HepG2 (cell line): ENCODE data around the gene MYOZ3.

Source experiments
- CTCF ChIP-seq: sonication (generic); formaldehyde crosslinking; IDR thresholded peaks from 2 replicates; pipeline ENCODE4 v1.5.0; 2020; ENCODE audit warnings: mild to moderate bottlenecking, missing genetic modification reagents, moderate library complexity
- ESRRA ChIP-seq: sonication (generic); formaldehyde crosslinking; IDR thresholded peaks from 2 replicates; pipeline ENCODE4 v1.5.1; 2020; ENCODE audit warnings: mild to moderate bottlenecking, low read depth, missing genetic modification reagents
- FOXO4 ChIP-seq: sonication (generic); formaldehyde crosslinking; conservative IDR thresholded peaks from 2 replicates; pipeline ENCODE4 v1.8.1; 2023; ENCODE audit warnings: missing genetic modification reagents
- KLF9 ChIP-seq: IDR thresholded peaks from 2 replicates; pipeline ENCODE4 v1.6.1; 2016; ENCODE audit warnings: low read depth
- MAX ChIP-seq: IDR thresholded peaks from 2 replicates; pipeline ENCODE4 v1.6.1; 2012; ENCODE audit warnings: inconsistent platforms
- MYC ChIP-seq: sonication (generic); formaldehyde crosslinking; IDR thresholded peaks from 2 replicates; pipeline ENCODE4 v1.9.0; 2021; ENCODE audit warnings: missing genetic modification reagents, borderline replicate concordance
- NFYB ChIP-seq: sonication (generic); formaldehyde crosslinking; IDR thresholded peaks from 2 replicates; pipeline ENCODE4 v1.4.0; 2020; ENCODE audit warnings: missing genetic modification reagents
- POLR2A ChIP-seq, 2 experiments: IDR thresholded peaks; 2 replicates each; pipeline ENCODE4 v1.6.1; 2011; ENCODE audit warnings: low read depth in 2 of 2, low read length in 2 of 2, mild to moderate bottlenecking in 1 of 2, moderate library complexity in 1 of 2; ENCODE audit not compliant: insufficient read depth in 1 of 2
- POLR2AphosphoS2 ChIP-seq: IDR thresholded peaks from 2 replicates; pipeline ENCODE4 v1.6.1; 2011; ENCODE audit warnings: low read depth, low read length, improper control_type of control experiment
- POLR2AphosphoS5 ChIP-seq: IDR thresholded peaks from 2 replicates; pipeline ENCODE4 v1.6.1; 2012; ENCODE audit warnings: low read depth, low read length
- RXRA ChIP-seq: sonication (generic); formaldehyde crosslinking; IDR thresholded peaks from 2 replicates; pipeline ENCODE4 v1.5.1; 2020; ENCODE audit warnings: missing genetic modification reagents
- ZBTB40 ChIP-seq, 2 experiments: fragments of 450-650 bp in 1 of 2; sonication (generic) in 1 of 2; formaldehyde crosslinking in 1 of 2; IDR thresholded peaks; 2 replicates each; pipeline versions ENCODE4 v1.6.1 to v1.8.0; 2016 to 2022; ENCODE audit warnings: antibody characterized with exemption in 1 of 2, mild to moderate bottlenecking in 1 of 2, missing genetic modification reagents in 1 of 2
- ZKSCAN5 ChIP-seq: sonication (generic); formaldehyde crosslinking; IDR thresholded peaks from 2 replicates; pipeline ENCODE4 v1.5.1; 2020; ENCODE audit warnings: mild to moderate bottlenecking, missing genetic modification reagents
- ZNF30 ChIP-seq: sonication (generic); formaldehyde crosslinking; IDR thresholded peaks from 2 replicates; pipeline ENCODE4 v1.5.0; 2020; ENCODE audit warnings: mild to moderate bottlenecking, missing genetic modification reagents

GRCh38 chr5:150647275-150648251, 13.5 kb upstream of the MYOZ3 start:
- TF ChIP-seq CTCF (CRISPR knock-in tag) (no peak), ZNF30 (no peak), POLR2A (IDR thresholded peaks at IDR 0.05; ENCODE audit: insufficient read depth in 1 of 2, low read depth in 2 of 2, low read length in 2 of 2) (no peak), MYC (CRISPR knock-in tag) (no peak), ZKSCAN5 (CRISPR knock-in tag) (no peak), NFYB (CRISPR knock-in tag) (no peak), POLR2AphosphoS5 (no peak), ZBTB40 (IDR thresholded peaks at IDR 0.05) (no peak), ZBTB40 (CRISPR knock-in tag; IDR thresholded peaks at IDR 0.05) (no peak), MAX (no peak), POLR2AphosphoS2 (no peak), ESRRA (CRISPR knock-in tag) (no peak), RXRA (CRISPR knock-in tag) (no peak), KLF9 (no peak), FOXO4 (CRISPR knock-in tag) (no peak)
